Panc1 (cell line): ENCODE results near the gene CLGN. TPM values are rescaled to one million over a fixed set of nuclear protein-coding genes. Genes with fewer than 3 reads are reported as not detected.

ENCODE experiments used
- ATAC-seq: fragments of 200-7000 bp; cut with Tn5 transposase; 2 replicates; pipeline ENCODE4 v1.9.1; 2020; ENCODE audit warnings: mild to moderate bottlenecking, moderate library complexity
- BruUV-seq: library from RNA; stranded (reverse); fragments of 400-500 nt; replicated peaks from 2 replicates; lab custom pipeline; 2021; lab: Mats Ljungman, UMichigan
- CTCF ChIA-PET: fragments of 300-600 bp; sonication (Branson Sonifier 250); formaldehyde crosslinking; loops from one replicate; lab custom pipeline; 2022; ENCODE audit warnings: antibody characterized with exemption; lab: Charles Lee
- POLR2A ChIA-PET: fragments of 300-600 bp; sonication (Branson Sonifier 250); formaldehyde crosslinking; loops from one replicate; lab custom pipeline; 2022; ENCODE audit warnings: antibody characterized with exemption; lab: Charles Lee
- DNase-seq: peaks from one replicate; pipeline ENCODE4 v3.0.0-alpha.2; 2010; ENCODE audit warnings: low read depth, low spot score
- H3K27ac ChIP-seq: 2 replicates; pipeline ENCODE4 v1.5.1; 2011; ENCODE audit warnings: mild to moderate bottlenecking, low read length, inconsistent platforms
- H3K27me3 ChIP-seq: fragments of 200-500 bp; sonication (Bioruptor generic); 2 replicates; pipeline ENCODE4 v1.6.0; 2014; ENCODE audit warnings: low read length, inconsistent platforms; ENCODE audit not compliant: control insufficient read depth, insufficient read depth
- H3K36me3 ChIP-seq: fragments of 200-500 bp; sonication (Bioruptor generic); 2 replicates; pipeline ENCODE4 v1.5.1; 2014; ENCODE audit warnings: inconsistent platforms, mild to moderate bottlenecking, low read length, moderate library complexity; ENCODE audit not compliant: control insufficient read depth, insufficient read depth
- H3K4me1 ChIP-seq: 2 replicates; pipeline ENCODE4 v1.5.1; 2011; ENCODE audit warnings: inconsistent platforms, mild to moderate bottlenecking, low read length, moderate library complexity; ENCODE audit not compliant: control insufficient read depth, insufficient read depth
- H3K4me3 ChIP-seq, 2 experiments: 2 replicates each; pipeline ENCODE4 v1.5.1; 2011 to 2012; ENCODE audit warnings: low read depth in 2 of 2, low read length in 2 of 2, mild to moderate bottlenecking in 2 of 2, inconsistent platforms in 1 of 2, moderate library complexity in 1 of 2
- H3K9me3 ChIP-seq: fragments of 200-500 bp; sonication (Bioruptor generic); 2 replicates; pipeline ENCODE4 v1.5.1; 2014; ENCODE audit warnings: low read depth, mild to moderate bottlenecking, inconsistent platforms, low read length, moderate library complexity; ENCODE audit not compliant: control insufficient read depth, insufficient read depth
- POLR2AphosphoS5 ChIP-seq: IDR thresholded peaks from 2 replicates; pipeline ENCODE4 v1.6.1; 2012; ENCODE audit warnings: mild to moderate bottlenecking, low read depth, low read length, moderate library complexity
- SIN3A ChIP-seq: IDR thresholded peaks from 2 replicates; pipeline ENCODE4 v1.6.1; 2012; ENCODE audit warnings: low read depth, mild to moderate bottlenecking, low read length, moderate library complexity, borderline replicate concordance; ENCODE audit not compliant: insufficient read depth
- TCF7L2 ChIP-seq: IDR thresholded peaks from 2 replicates; pipeline ENCODE4 v1.6.1; 2011; ENCODE audit warnings: mild to moderate bottlenecking, low read depth, low read length, inconsistent platforms
- in situ Hi-C: cut with HindIII; loops from 2 replicates; pipeline ENCODE4 v1.10.0; 2016; ENCODE audit warnings: low sequenced_read_pairs, low pct_unique_long_range_greater_than_20kb
- intact Hi-C: fragments of 100-400 bp; cut with micrococcal nuclease; formaldehyde crosslinking; loops from one replicate; pipeline ENCODE4 v1.10.0; 2022; ENCODE audit not compliant: unreplicated experiment
- total RNA-seq: library from RNA; stranded (reverse); gene quantifications from one replicate; pipeline ENCODE4 v1.2.1, GENCODE V29; 2021; ENCODE audit not compliant: unreplicated experiment
- TF ChIP-seq, protein P1 (sequence below), 2 experiments: IDR thresholded peaks; 2 replicates each; pipeline ENCODE4 v1.6.1; 2011 to 2012; ENCODE audit warnings: low read depth in 2 of 2, control low read depth in 1 of 2, low read length in 1 of 2, mild to moderate bottlenecking in 1 of 2, moderate library complexity in 1 of 2; ENCODE audit not compliant: insufficient read depth in 1 of 2
- TF ChIP-seq, protein P2 (sequence below): fragments of 450-650 bp; IDR thresholded peaks from 2 replicates; pipeline ENCODE4 v1.5.1; 2017; ENCODE audit warnings: mild to moderate bottlenecking

The CLGN gene
- total RNA-seq, 1 experiment from 2014 or later = 5.4 TPM

GRCh38 chr4:140450352-140450751 lies 22.9 kb upstream of the CLGN start:
- no peak for ATAC-seq
- H3K27me3 ChIP-seq = peaks cover 2% of the 10 kb centered on the region; the same call in 1 of the 2 replicates

DNA sequence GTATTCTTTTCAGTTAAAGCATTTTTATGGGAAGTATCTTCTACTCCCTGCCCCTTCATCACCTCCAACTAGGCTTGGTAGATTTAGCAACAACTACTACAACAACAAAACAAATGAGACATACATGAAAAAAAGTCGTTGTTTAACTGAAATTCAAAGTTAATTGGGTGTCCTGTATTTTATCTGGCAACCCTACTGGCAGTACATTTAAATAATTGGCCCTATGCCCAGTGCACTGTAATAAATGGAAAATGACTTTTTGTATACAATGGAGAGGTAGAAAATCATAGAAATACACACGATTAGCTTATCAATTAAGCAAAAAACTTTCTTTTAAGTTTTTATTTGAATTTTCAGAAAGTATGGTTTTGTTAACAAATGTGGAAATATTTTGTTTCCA lies 21.4 kb upstream of the CLGN start:
- ChIA-PET POLR2A (no interaction called here), CTCF (no interaction called here)
- intact Hi-C loops = no loop called here
- TF ChIP-seq, protein P1, sequence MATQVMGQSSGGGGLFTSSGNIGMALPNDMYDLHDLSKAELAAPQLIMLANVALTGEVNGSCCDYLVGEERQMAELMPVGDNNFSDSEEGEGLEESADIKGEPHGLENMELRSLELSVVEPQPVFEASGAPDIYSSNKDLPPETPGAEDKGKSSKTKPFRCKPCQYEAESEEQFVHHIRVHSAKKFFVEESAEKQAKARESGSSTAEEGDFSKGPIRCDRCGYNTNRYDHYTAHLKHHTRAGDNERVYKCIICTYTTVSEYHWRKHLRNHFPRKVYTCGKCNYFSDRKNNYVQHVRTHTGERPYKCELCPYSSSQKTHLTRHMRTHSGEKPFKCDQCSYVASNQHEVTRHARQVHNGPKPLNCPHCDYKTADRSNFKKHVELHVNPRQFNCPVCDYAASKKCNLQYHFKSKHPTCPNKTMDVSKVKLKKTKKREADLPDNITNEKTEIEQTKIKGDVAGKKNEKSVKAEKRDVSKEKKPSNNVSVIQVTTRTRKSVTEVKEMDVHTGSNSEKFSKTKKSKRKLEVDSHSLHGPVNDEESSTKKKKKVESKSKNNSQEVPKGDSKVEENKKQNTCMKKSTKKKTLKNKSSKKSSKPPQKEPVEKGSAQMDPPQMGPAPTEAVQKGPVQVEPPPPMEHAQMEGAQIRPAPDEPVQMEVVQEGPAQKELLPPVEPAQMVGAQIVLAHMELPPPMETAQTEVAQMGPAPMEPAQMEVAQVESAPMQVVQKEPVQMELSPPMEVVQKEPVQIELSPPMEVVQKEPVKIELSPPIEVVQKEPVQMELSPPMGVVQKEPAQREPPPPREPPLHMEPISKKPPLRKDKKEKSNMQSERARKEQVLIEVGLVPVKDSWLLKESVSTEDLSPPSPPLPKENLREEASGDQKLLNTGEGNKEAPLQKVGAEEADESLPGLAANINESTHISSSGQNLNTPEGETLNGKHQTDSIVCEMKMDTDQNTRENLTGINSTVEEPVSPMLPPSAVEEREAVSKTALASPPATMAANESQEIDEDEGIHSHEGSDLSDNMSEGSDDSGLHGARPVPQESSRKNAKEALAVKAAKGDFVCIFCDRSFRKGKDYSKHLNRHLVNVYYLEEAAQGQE (IDR thresholded peaks at IDR 0.05; ENCODE audit: insufficient read depth in 1 of 2, low read depth in 2 of 2, low read length in 1 of 2) = no peak
- TF ChIP-seq POLR2AphosphoS5 (no peak), SIN3A (no peak), TCF7L2 (no peak)
- TF ChIP-seq, protein P2, sequence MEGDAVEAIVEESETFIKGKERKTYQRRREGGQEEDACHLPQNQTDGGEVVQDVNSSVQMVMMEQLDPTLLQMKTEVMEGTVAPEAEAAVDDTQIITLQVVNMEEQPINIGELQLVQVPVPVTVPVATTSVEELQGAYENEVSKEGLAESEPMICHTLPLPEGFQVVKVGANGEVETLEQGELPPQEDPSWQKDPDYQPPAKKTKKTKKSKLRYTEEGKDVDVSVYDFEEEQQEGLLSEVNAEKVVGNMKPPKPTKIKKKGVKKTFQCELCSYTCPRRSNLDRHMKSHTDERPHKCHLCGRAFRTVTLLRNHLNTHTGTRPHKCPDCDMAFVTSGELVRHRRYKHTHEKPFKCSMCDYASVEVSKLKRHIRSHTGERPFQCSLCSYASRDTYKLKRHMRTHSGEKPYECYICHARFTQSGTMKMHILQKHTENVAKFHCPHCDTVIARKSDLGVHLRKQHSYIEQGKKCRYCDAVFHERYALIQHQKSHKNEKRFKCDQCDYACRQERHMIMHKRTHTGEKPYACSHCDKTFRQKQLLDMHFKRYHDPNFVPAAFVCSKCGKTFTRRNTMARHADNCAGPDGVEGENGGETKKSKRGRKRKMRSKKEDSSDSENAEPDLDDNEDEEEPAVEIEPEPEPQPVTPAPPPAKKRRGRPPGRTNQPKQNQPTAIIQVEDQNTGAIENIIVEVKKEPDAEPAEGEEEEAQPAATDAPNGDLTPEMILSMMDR = no peak
- ATAC-seq (no peak), DNase-seq (no peak)
- H3K4me1 ChIP-seq = no peaks in the 10 kb centered on the region
- H3K9me3 ChIP-seq = no peaks in the 10 kb centered on the region
- no peak overlapping the region for H3K4me3 ChIP-seq
- H3K27ac ChIP-seq = no peak overlapping the region
- peaks cover under 1% of the 10 kb centered on the region; the same call in 1 of the 2 replicates for H3K27me3 ChIP-seq
- in situ Hi-C loops = no loop called here
- no peaks in the 10 kb centered on the region for H3K36me3 ChIP-seq
- BruUV-seq = no TSS peak

More at GRCh38 chr4:140450352-140450751, 22.9 kb upstream of the CLGN start:
- ChIA-PET POLR2A (no interaction called here), CTCF (no interaction called here)
- TF ChIP-seq POLR2AphosphoS5 (no peak), SIN3A (no peak), TCF7L2 (no peak)
- TF ChIP-seq, protein P1 (IDR thresholded peaks at IDR 0.05; ENCODE audit: insufficient read depth in 1 of 2, low read depth in 2 of 2, low read length in 1 of 2) = no peak
- TF ChIP-seq, protein P2 = no peak
- Histone ChIP-seq H3K36me3 (no peaks in the 10 kb centered on the region), H3K4me3 (no peak overlapping the region), H3K27ac (no peak overlapping the region), H3K4me1 (no peaks in the 10 kb centered on the region), H3K9me3 (no peaks in the 10 kb centered on the region)
- no peak for DNase-seq
- no TSS peak for BruUV-seq
- intact Hi-C loops (no loop called here), in situ Hi-C loops (no loop called here)
